ENCODE measurements around the gene FKBP4.
A peak's percentile ranks its signal among the peaks of the same experiment; 100 is the strongest.

FKBP4 gene

DNA sequence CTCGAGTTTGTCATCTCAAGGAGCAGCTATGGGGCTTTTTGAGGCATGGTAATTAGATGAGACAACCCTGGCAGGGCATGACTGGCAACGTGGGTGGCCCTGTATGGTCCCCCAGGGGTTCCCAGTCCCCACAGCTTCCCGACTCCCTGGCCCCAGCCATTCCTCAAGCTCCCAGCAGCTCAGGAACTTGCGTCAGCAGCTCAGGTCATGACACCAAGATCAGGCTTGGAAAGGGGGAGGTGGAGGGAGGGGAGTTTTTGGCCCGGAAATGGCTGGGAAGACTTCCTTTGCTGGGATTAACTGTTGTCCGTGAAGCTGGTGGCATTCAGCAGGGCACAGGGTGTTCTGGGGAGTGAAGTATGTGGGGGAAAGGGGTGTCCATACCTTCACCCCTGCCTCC, 50.5 kb downstream of the FKBP4 start:
- DNase-seq (ENCODE audit: extremely low spot score) = no peak
- CTCF ChIA-PET = interaction anchor here (0.8 to 1.9 kb wide), 7 partner anchors 9 to 228 kb away, joined by 3 to 17 read pairs (median 5); no protein-coding TSS in a partner anchor
- TF ChIP-seq FOXM1 (IDR thresholded peaks at IDR 0.05; ENCODE audit: borderline replicate concordance) = no peak
- no peak for TF ChIP-seq PKNOX1 (IDR thresholded peaks at IDR 0.05)
- no peak for TF ChIP-seq BHLHE40 (IDR thresholded peaks at IDR 0.05; ENCODE audit: borderline replicate concordance)
- no peak for TF ChIP-seq FOXA1 (IDR thresholded peaks at IDR 0.05)
- no peak for TF ChIP-seq TARDBP (IDR thresholded peaks at IDR 0.05)
- no peak for TF ChIP-seq SUZ12 (IDR thresholded peaks at IDR 0.05)
- no peak for TF ChIP-seq LEF1 (IDR thresholded peaks at IDR 0.05; ENCODE audit: borderline replicate concordance)
- no peak for TF ChIP-seq SP1 (IDR thresholded peaks at IDR 0.05)
- no peak for TF ChIP-seq ELF4 (IDR thresholded peaks at IDR 0.05)
- TF ChIP-seq FOXK2 (IDR thresholded peaks at IDR 0.05) = no peak
- no peak for TF ChIP-seq CTBP1 (IDR thresholded peaks at IDR 0.05; ENCODE audit: borderline replicate concordance)
- TF ChIP-seq L3MBTL2 (conservative IDR thresholded peaks at IDR 0.05) = no peak
- no peak for TF ChIP-seq HDGF (IDR thresholded peaks at IDR 0.05; ENCODE audit: borderline replicate concordance)
- TF ChIP-seq ARNT (IDR thresholded peaks at IDR 0.05) = no peak
- TF ChIP-seq ZNF384 (IDR thresholded peaks at IDR 0.05) = no peak
- POLR2A ChIA-PET = interaction anchor here (1.1 to 2.1 kb wide), 6 partner anchors 9 to 50 kb away, joined by 3 to 9 read pairs (median 4); partner anchors contain the start of genes FKBP4, FOXM1, ITFG2 and RHNO1

DNA sequence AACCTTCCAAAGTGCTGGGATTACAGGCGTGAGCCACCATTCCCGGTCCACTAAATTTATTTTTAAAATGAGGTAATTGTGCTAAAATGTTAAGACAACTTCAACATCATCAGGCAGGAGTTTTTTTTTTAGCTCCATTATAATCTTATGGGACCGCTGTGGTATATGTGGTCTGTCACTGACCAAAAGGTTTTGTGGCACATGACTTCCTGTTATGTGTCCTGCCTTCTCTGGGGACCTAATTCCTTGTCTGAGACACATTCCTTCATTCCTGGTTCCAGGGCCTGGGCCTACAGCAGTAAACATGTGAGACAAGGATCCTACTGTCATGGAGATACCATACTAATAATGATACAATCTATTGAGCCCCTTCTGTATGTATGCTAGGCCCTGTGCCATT, 57.2 kb downstream of the FKBP4 start:
- ChIA-PET CTCF (no interaction called here), POLR2A (no interaction called here)
- no peak for DNase-seq (ENCODE audit: extremely low spot score)
- TF ChIP-seq SUZ12 (IDR thresholded peaks at IDR 0.05) = no peak
- TF ChIP-seq SP1 (IDR thresholded peaks at IDR 0.05) = no peak
- no peak for TF ChIP-seq FOXA1 (IDR thresholded peaks at IDR 0.05)

DNA sequence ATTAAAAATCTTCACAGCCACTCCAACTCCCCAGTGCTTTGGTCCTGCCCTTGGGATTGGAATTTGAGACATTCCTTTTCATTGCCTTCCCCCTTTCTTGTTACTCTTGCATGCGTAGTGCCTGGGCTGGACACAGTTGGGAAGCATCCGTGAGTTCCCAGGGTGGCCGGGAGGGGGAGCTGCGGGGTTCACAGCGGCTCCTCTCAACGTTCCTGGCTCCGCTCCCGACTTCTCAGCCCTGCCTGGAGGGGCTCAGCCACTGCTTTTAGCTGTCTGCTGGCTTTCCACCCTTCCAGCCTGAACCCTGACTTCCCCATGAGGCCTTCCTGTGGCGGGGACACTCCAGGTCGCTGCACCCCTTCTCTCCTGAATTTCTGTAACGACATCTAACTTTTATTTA, 58.9 kb downstream of the FKBP4 start:
- TF ChIP-seq TARDBP (IDR thresholded peaks at IDR 0.05) = no peak
- no peak for TF ChIP-seq ELF4 (IDR thresholded peaks at IDR 0.05)
- TF ChIP-seq PKNOX1 (IDR thresholded peaks at IDR 0.05) = no peak
- TF ChIP-seq NFRKB (IDR thresholded peaks at IDR 0.05) = no peak
- no peak for TF ChIP-seq LEF1 (IDR thresholded peaks at IDR 0.05; ENCODE audit: borderline replicate concordance)
- no peak for TF ChIP-seq FOXA1 (IDR thresholded peaks at IDR 0.05)
- TF ChIP-seq ZNF384 (IDR thresholded peaks at IDR 0.05) = no peak
- TF ChIP-seq SP1 (IDR thresholded peaks at IDR 0.05) = no peak
- TF ChIP-seq ARNT (IDR thresholded peaks at IDR 0.05) = no peak
- TF ChIP-seq L3MBTL2 (conservative IDR thresholded peaks at IDR 0.05) = no peak
- TF ChIP-seq HDGF (IDR thresholded peaks at IDR 0.05; ENCODE audit: borderline replicate concordance) = no peak
- no peak for TF ChIP-seq BHLHE40 (IDR thresholded peaks at IDR 0.05; ENCODE audit: borderline replicate concordance)
- no peak for TF ChIP-seq FOXM1 (IDR thresholded peaks at IDR 0.05; ENCODE audit: borderline replicate concordance)
- no peak for TF ChIP-seq FOXK2 (IDR thresholded peaks at IDR 0.05)
- CTCF ChIA-PET = interaction anchor here (0.6 to 2.1 kb wide), 9 partner anchors 8 to 181 kb away, joined by 3 to 17 read pairs (median 4); no protein-coding TSS in a partner anchor
- DNase-seq (ENCODE audit: extremely low spot score) = peak; percentile 92
- POLR2A ChIA-PET = interaction anchor here (0.7 to 1.4 kb wide), 3 partner anchors 9 to 27 kb away, joined by 3 to 5 read pairs (median 4); partner anchors contain the start of genes FOXM1 and RHNO1

Measured in HEK293T (cell line).